Neural cell (in vitro differentiated cells): ENCODE data around the gene TMEM139.

Experiments used
- CTCF ChIP-seq: fragments of 450-650 bp; IDR thresholded peaks from 2 replicates; pipeline ENCODE4 v1.5.1; 2014; ENCODE audit warnings: antibody characterized with exemption, mild to moderate bottlenecking, moderate library complexity; ENCODE audit not compliant: poor library complexity, severe bottlenecking
- EP300 ChIP-seq: fragments of 450-650 bp; conservative IDR thresholded peaks from 2 replicates; pipeline ENCODE4 v1.6.1; 2014; ENCODE audit warnings: antibody characterized with exemption, mild to moderate bottlenecking, moderate library complexity; ENCODE audit not compliant: poor library complexity, severe bottlenecking
- EZH2 ChIP-seq: fragments of 200-600, 300-800 bp; shearing (Covaris generic), sonication (generic); IDR thresholded peaks from 2 replicates; pipeline ENCODE4 v1.6.1; 2014; ENCODE audit warnings: antibody characterized with exemption, low read length, borderline replicate concordance, mild to moderate bottlenecking; ENCODE audit not compliant: insufficient read depth, poor library complexity, severe bottlenecking
- RAD21 ChIP-seq: fragments of 450-650 bp; conservative IDR thresholded peaks from 2 replicates; pipeline ENCODE4 v1.6.1; 2014; ENCODE audit warnings: antibody characterized with exemption, mild to moderate bottlenecking, moderate library complexity
- SMC3 ChIP-seq: fragments of 450-650 bp; conservative IDR thresholded peaks from 2 replicates; pipeline ENCODE4 v1.6.1; 2014; ENCODE audit warnings: antibody characterized with exemption, mild to moderate bottlenecking, moderate library complexity; ENCODE audit not compliant: poor library complexity
- TAF1 ChIP-seq: IDR thresholded peaks from 2 replicates; pipeline ENCODE4 v1.6.1; 2012; ENCODE audit warnings: low read depth

GRCh38 chr7:143285470-143285778, 666 bp downstream of the TMEM139 start:
- no peak for TF ChIP-seq RAD21
- no peak for TF ChIP-seq CTCF
- no peak for TF ChIP-seq SMC3
- no peak for TF ChIP-seq EZH2
- TF ChIP-seq TAF1 = no peak
- no peak for TF ChIP-seq EP300
